Caki2 (cell line): ENCODE data around the gene ZNF516. TPM values are rescaled to one million over a fixed set of nuclear protein-coding genes. Genes with fewer than 3 reads are reported as not detected.
A peak's percentile ranks its signal among the peaks of the same experiment; 100 is the strongest.
"Not testable (repeated sequence)": the region's sequence is repeated elsewhere in the genome, so short reads cannot be mapped to it uniquely, and the experiment has no call there.

ENCODE experiments used
- DNase-seq: peaks from one replicate; pipeline ENCODE4 v3.0.0-alpha.2; 2015; ENCODE audit warnings: low read depth
- in situ Hi-C: cut with HindIII; loops from 2 replicates; pipeline ENCODE4 v1.10.0; 2016; ENCODE audit warnings: low sequenced_read_pairs, low pct_unique_long_range_greater_than_20kb, mixed read lengths
- total RNA-seq: library from RNA; depleted of rRNA; stranded (reverse); fragments of >200 nt; shearing (Covaris generic); gene quantifications from 2 replicates; pipeline ENCODE4 v1.2.3, GENCODE V29; 2014; ENCODE audit warnings: low replicate concordance; rRNA removed

The ZNF516 gene, protein sequence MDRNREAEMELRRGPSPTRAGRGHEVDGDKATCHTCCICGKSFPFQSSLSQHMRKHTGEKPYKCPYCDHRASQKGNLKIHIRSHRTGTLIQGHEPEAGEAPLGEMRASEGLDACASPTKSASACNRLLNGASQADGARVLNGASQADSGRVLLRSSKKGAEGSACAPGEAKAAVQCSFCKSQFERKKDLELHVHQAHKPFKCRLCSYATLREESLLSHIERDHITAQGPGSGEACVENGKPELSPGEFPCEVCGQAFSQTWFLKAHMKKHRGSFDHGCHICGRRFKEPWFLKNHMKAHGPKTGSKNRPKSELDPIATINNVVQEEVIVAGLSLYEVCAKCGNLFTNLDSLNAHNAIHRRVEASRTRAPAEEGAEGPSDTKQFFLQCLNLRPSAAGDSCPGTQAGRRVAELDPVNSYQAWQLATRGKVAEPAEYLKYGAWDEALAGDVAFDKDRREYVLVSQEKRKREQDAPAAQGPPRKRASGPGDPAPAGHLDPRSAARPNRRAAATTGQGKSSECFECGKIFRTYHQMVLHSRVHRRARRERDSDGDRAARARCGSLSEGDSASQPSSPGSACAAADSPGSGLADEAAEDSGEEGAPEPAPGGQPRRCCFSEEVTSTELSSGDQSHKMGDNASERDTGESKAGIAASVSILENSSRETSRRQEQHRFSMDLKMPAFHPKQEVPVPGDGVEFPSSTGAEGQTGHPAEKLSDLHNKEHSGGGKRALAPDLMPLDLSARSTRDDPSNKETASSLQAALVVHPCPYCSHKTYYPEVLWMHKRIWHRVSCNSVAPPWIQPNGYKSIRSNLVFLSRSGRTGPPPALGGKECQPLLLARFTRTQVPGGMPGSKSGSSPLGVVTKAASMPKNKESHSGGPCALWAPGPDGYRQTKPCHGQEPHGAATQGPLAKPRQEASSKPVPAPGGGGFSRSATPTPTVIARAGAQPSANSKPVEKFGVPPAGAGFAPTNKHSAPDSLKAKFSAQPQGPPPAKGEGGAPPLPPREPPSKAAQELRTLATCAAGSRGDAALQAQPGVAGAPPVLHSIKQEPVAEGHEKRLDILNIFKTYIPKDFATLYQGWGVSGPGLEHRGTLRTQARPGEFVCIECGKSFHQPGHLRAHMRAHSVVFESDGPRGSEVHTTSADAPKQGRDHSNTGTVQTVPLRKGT
- total RNA-seq = 6.1 and 8.9 TPM in 2 replicates

DNA sequence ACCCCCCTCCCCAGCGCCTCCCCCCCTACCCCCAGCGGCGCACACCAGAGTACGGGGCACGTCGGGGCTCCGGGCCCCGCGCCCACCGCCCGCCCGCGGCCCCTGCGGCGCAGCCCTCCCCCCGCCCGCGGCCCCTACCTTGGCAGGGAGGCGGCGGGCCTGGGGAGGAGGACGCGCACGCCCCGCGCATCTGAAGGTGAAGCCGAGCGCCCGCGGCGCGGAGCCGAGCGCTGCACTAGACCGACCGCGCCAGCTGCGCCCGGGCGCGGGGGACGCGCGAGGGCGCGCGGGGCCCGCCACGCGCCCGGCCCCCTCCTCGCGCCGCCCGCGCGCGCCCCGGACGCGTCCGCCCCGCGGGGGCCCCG, at the start of gene ZNF516:
Gene ZNF516 (minus strand): TSS at position 237 of the 365 bp plus-strand sequence. CDS start 52,188 bp downstream, outside the sequence.
- in situ Hi-C loops = no loop called here
- no peak for DNase-seq

DNA sequence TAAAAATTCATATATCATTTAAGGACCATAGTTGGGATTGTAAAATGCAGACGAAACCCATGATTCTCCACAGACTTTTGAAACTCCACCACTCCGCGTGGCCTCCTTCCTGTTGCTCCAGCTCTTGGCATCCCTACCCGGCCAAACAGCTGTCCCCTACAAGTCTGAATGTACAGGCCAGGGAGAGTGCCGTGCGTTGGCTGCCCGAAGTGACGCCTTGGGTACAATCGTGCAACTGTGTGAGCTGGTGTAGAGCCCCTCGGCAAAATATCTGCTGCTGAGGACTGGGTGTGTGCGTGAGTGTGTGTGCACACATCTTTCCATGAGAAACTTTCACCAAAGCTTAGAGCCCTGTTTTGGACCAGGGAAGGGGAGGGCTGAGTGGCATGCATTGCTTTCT, 43.8 kb upstream of the ZNF516 start:
- DNase-seq = no peak
- in situ Hi-C loops = no loop called here

DNA sequence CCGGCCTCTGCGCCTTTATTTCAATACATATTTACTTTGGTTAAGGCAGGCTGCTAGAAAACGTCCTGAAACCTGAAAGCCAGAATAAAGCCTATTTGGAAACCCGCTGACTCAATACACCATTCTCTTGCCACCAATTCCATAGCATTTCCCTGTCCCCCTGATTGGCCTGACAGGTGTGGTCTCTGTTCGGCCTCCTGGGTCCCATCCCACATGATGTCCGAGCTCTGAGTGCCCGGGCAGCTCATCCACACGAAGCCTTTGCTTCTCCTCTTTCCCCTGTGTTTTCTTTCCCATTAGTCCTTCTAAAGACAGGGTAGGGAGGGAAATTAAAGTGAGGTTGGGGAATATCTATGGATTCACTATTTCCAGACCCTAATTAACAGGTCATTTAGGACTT, 42.6 kb upstream of the ZNF516 start:
- no peak for DNase-seq
- in situ Hi-C loops = no loop called here

DNA sequence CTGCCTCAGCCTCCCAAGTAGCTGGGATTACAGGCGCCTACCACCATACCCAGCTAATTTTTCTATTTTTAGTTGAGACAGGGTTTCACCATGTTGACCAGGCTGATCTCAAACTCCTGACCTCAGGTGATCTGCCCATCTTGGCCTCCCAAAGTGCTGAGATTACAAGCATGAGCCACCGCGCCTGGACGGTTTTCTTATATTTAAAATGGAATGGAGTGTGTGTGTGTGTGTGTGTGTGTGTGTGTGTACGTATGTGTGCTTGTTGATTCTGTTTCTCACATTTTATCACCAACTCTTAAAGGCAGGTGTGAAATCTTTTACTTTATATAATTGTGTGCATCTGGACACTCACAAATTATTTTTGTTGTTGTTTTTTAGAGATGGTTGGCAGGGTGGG, 41.6 kb upstream of the ZNF516 start:
- DNase-seq, in situ Hi-C loops: not testable (repeated sequence)

DNA sequence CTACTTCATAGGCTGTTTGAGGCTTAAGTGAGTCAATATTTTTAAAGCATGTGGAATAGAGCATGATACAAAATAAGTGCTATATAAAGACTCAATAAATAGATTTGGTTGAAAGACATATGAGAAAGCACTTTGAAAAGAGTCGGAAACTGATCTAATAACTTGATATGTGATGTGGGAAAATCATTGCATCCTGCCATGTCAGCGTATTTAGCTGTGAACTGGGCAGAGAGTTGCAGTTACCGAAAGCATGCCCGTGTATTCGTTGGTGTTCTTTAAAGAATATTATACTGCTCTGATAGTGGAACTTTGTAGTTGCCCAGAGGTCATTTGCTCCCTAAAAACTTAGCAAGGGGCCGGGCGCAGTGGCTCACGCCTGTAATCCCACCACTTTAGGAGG, 37.8 kb upstream of the ZNF516 start:
- no peak for DNase-seq
- in situ Hi-C loops = no loop called here

DNA sequence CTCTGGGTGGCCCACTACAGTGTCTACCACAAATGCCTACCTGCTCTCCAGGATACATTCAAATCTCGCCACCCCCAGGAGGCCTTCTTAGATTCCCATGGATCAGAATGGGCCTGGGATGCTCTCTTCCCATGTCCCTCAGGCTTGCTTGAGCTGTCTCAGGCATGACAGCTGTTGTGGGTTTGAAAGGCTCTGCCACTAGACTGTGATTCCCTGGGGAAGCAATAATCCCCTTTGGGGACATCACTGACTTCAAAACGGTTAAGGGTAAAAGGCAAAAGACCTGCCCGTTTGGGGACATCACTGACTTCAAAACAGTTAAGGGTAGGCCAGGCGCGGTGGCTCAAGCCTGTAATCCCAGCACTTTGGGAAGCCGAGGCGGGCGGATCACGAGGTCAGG, 35.8 kb upstream of the ZNF516 start:
- DNase-seq = no peak
- in situ Hi-C loops = no loop called here

DNA sequence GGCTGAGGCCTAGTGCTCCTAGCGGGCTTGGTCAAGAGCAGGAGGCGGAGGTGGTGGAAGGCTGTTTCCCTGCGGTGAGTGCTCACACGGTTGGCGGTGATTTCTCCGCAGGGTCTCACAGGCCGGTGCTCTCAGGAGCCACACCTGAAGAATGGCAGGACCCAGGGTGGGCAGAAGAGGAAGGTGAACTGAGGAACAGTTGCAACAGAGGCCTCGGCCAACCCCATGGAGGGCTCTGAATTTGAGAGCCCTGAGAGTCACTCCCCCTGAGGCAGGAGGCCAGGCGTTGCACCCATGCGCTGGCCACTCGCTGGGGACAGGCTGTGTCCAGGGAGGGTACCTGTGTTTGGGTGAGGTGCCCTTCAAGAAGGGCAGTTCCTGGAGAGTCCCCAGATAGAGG, 35.3 kb upstream of the ZNF516 start:
- in situ Hi-C loops = no loop called here
- DNase-seq = no peak

DNA sequence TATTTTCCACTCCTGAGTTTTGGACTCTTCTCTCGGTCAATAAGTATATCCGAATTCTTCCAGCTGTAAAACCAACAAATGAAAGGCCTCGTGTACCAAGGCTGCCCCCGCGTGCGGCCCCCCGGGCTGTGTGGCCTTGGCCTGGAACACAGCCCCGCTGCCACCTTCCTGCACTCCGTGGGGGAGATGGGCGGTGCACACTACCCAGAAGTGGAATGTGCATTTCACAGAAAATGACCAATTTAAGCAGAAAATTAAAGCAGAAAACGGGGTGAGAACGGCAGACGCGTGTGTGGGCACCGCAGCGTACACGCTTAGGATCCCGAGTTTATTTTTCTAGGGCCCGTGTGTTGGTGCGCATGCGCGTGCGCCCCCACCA, 34.4 kb upstream of the ZNF516 start:
- in situ Hi-C loops = no loop called here
- DNase-seq = no peak

DNA sequence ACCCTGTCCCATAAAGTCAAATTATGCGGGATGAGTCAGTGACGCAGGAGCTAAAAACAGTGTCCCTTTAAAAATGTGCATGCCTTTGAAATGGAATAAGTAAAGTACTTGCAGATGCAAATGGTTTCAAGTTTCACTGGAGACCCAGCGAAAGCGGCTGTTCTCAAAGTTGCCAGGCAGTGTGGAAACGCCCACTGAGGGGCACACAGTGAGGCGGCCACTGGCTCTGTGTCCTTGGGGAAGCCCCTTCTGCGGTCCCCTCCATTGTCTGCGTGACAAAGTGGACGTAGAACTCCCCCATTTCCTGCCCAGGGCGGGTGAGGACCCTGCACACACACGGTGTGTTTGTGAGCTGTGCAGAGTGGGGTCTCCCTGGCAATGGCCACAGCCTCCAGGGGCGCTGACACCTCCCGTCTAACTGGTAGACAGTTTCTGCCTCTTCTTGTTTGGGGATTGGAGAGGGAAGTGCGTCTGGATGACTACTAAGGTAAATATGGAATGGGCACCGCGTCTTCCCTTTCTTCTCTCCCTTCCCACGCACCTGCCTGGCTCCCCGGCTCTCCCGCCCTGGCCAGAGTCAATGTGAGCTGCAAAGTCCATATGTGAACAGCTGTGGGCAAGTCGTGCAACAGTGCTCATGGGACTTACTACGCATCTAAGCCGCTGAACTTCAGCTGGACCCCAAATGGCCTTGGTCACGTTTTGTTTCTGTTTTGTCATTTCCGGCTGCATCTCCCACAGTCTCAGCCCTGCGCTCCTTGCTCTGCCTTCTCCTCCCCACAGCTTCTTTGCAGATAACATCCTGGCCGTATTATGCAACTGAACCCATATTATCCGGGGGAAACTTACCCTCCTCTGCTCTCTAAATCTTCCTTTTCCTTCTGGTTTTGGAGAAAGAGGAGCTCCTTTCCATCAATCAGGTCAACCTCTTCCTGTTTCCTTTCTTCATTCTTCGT, 33.7 kb upstream of the ZNF516 start:
- DNase-seq = no peak
- in situ Hi-C loops = no loop called here

DNA sequence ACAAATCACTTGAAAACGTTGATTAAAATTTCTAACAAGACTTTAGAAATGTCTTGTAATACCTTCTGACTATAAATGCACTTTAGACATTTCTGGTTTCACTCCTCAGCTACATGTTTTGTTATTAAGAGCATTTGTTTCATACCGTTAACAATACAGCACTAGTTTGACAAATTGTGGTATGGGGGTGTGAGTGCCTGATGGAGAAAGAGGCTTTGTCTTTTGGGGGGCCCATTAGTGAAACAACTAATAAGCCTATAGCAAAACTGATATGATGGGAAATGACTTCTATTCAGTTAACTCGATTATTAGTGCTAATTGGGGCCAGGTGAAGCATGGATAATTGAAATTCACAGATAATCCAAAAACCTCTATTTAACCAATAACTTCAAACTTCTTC, 30.9 kb upstream of the ZNF516 start:
- in situ Hi-C loops = no loop called here
- DNase-seq = no peak

DNA sequence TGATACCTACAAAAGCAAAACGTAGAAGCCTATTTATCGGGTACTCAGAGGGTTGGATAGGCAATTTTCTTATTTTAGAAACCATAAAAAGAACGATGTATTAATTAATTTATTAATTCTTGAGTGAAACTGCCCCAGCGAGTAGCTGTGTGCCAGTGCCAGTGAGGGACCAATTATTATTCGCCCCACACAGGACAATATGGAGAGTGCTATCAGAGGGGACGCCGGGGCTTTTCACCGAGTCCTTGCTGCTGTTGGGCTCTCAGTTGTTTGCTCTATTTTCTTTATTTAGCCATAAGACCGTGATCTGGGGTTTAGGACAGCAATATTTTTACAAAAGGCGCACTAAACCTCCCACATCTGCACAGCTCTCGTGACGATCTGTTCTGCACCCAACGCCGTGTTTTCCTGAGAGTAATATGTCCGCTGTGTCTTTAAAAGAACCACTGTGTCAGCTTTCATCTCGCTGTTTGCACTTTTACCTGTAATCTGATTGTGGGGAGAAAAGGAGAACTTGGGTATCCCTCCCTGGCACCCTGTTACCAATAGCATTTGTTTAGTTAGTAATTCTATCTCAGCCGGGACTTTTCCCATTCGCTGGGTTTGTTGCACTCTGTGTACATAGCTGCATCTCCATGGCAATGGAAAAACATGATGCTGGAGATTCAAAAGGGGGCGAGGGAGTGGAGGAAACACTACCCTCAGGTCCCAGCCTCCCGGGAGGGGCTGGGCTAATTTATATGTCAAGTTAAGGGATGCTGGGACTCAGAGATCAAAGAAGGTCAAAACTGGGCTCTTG, 30.1 kb upstream of the ZNF516 start:
- in situ Hi-C loops = no loop called here
- peak; percentile 27 for DNase-seq

DNA sequence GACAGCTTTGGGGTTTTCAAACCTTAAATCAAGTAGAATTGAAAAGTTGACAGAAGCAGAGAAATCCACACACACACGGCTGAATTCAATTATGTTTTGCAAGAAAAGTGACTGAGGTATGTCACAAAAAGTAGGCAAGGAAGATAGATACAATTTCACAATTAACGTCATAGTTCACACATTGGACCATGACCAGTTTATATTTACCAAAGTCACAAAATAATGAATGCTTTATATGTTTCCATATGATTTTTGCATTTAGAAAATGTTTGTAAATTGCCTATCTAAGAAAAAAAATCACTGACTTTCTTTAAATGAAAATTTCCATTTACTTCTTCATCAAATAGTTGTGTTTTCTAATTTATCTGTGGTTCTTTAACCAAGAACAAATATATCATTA, 29.4 kb upstream of the ZNF516 start:
- DNase-seq = no peak
- in situ Hi-C loops = no loop called here

DNA sequence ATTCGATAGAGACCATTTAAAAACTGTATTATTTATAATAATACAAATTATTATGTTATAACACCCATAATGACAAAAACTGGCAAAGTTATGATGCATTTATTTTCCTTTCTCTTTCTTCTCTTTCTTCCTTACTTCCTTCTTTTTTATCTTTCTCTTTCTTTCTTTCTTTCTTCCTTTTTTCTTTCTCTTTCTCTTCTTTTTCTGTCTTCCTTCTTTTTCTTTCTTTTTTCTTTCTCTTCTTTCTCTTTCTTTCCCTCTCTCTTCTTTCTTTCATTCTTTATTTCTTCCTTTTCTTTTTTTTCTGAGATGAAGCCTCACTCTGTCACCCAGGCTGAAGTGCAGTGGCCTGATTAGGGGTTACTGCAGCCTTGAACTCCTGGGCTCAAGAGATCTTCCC, 27.5 kb upstream of the ZNF516 start:
- DNase-seq = no peak
- in situ Hi-C loops = no loop called here

DNA sequence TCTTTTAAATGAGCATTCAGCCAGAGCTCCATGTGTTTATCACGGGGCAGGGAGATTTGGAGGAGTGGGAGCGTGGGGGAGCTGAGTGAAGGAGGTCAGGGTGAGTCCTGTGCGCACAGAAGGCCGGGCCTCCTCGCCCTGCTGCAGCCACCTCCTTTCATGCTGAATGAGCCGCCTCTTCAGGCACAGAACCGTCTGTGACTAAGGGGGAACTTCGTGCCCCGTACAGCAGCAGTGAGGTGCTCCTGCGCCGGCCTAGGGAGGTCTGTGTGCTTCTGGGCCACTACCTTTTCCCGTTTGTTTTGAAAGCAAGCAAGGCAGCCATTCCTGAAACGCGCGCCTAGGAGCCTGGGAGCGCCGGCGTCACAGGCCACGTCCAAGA, 27.1 kb upstream of the ZNF516 start:
- in situ Hi-C loops = no loop called here
- DNase-seq = no peak

DNA sequence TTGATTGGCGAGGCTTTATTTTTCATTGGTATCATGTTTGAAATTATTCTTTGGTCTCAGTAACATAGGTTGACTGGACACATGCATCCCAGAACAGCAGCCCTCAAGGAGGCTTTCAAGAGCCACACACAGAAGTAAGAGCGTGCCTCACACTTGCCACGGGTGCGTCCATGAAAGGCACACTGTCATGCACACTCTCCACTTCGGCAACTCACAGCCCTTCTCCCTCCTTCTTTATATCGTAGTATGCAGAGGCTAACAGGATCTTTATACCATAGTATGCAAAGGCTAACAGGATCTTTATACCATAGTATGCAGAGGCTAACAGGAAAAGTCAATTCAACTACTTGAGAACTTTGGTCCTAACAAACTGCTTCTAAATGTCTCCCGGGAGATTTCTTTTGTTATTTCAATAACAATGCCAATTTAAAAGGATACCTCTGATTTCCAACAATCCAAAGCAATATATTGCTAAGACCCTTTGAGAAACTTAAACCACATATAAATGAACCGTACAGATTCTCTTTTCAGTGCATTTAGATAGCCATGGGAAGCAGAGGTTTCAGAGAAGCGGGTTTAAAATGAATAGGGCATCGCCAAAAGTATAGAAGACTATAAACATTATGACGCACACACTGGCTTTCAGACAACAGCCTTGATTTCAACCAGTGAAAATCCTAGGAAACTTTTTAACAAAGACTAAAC, 26.5 kb upstream of the ZNF516 start:
- in situ Hi-C loops = no loop called here
- no peak for DNase-seq

DNA sequence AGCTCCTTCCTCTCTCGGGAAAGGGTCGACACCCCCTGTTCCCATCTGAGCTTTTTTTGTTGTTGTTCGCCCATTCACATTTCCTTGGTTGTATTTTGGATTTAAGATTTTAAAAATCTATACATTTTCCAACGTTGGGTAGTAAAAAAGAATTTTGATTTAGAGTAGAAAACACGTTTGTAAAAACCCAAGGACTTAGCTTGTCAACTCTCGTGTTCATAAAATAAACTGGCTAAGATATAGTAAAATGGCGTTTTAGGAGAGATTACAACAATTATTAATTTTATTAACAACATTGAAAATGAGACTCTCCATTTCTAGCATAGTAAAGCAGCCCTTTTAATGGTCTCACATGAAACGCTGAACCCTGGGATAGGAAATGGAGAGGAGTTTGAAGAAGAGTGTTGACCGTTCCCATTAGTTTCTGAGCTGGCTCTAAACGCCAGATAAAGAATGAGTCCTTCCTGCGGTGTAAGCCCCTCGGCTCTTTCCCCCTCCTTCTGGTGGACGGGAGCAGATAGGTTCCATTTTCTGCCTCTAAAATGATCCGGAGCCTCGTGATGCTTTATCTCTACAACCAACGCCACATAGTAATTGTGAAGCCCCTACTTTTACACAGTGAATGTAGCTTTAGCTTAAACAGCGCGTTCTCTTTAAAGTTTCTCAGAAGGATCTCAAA, 24.0 kb upstream of the ZNF516 start:
- no peak for DNase-seq
- in situ Hi-C loops = no loop called here
